SU-DHL-6 (cell line): Measurements from ENCODE around the gene CPNE8.

Experiments used
- H2AFZ ChIP-seq: fragments of 200-600 bp; sonication (generic); 2 replicates; pipeline ENCODE4 v1.6.1; 2014; ENCODE audit warnings: low read depth, mild to moderate bottlenecking, moderate library complexity, mixed read lengths, antibody characterized with exemption, low read length; ENCODE audit not compliant: severe bottlenecking
- H3F3A ChIP-seq: fragments of 200-600 bp; shearing (Covaris generic); 2 replicates; pipeline ENCODE4 v1.6.0; 2016; ENCODE audit warnings: antibody characterized with exemption, mild to moderate bottlenecking; ENCODE audit not compliant: insufficient read depth
- H3K27ac ChIP-seq: fragments of 200-600 bp; sonication (generic); 2 replicates; pipeline ENCODE4 v1.5.1; 2016; ENCODE audit warnings: low read depth, mild to moderate bottlenecking, low read length, moderate library complexity, mixed read lengths
- H3K27me3 ChIP-seq: fragments of 200-600 bp; sonication (generic), shearing (Covaris generic); 2 replicates; pipeline ENCODE4 v1.6.0; 2014; ENCODE audit warnings: mild to moderate bottlenecking, low read length
- H3K36me3 ChIP-seq: fragments of 200-600 bp; sonication (generic); 2 replicates; pipeline ENCODE4 v1.6.1; 2014; ENCODE audit warnings: mild to moderate bottlenecking, low read length, mixed read lengths
- H3K4me2 ChIP-seq: fragments of 300-600, 200-600 bp; shearing (Covaris generic), sonication (generic); 2 replicates; pipeline ENCODE4 v1.6.0; 2014; ENCODE audit warnings: low read length, low read depth, mild to moderate bottlenecking; ENCODE audit not compliant: poor library complexity, severe bottlenecking
- H3K4me3 ChIP-seq: fragments of 200-600 bp; sonication (generic); 2 replicates; pipeline ENCODE4 v1.5.1; 2014; ENCODE audit warnings: antibody characterized with exemption, low read length, mild to moderate bottlenecking, mixed read lengths; ENCODE audit not compliant: insufficient read depth, poor library complexity, severe bottlenecking
- H3K79me2 ChIP-seq: fragments of 200-600 bp; sonication (generic); 2 replicates; pipeline ENCODE4 v1.6.1; 2014; ENCODE audit warnings: mild to moderate bottlenecking, low read length, moderate library complexity; ENCODE audit not compliant: insufficient read depth
- H3K9ac ChIP-seq: fragments of 200-600 bp; sonication (generic); 2 replicates; pipeline ENCODE4 v1.7.0; 2014; ENCODE audit warnings: mild to moderate bottlenecking, low read length
- H3K9me2 ChIP-seq: fragments of 200-600 bp; sonication (generic); replicated peaks from 2 replicates; pipeline ENCODE4 v1.6.1; 2014; ENCODE audit warnings: low read length; ENCODE audit not compliant: insufficient read depth
- H3K9me3 ChIP-seq: fragments of 200-600 bp; sonication (generic); 2 replicates; pipeline ENCODE4 v1.6.1; 2014; ENCODE audit warnings: low read length, mixed read lengths; ENCODE audit not compliant: insufficient read depth
- H4K20me1 ChIP-seq: fragments of 200-600 bp; sonication (generic); 2 replicates; pipeline ENCODE4 v1.6.1; 2014; ENCODE audit warnings: low read depth, mild to moderate bottlenecking, antibody characterized with exemption, low read length, moderate library complexity, mixed read lengths
- EZH2phosphoT487 ChIP-seq: fragments of 200-600 bp; sonication (generic), shearing (Covaris generic); conservative IDR thresholded peaks from 2 replicates; pipeline ENCODE4 v1.6.1; 2018; ENCODE audit warnings: mild to moderate bottlenecking, antibody characterized with exemption, low read length, moderate library complexity, mixed read lengths
- TF ChIP-seq, protein P1 (sequence below): fragments of 200-600 bp; sonication (generic); IDR thresholded peaks from one replicate; pipeline ENCODE4 v1.5.1; 2017; ENCODE audit warnings: antibody characterized with exemption, mild to moderate bottlenecking, low read length, moderate library complexity; ENCODE audit not compliant: insufficient read depth, poor library complexity, severe bottlenecking

Gene CPNE8

GRCh38 chr12:38890102-38890855 is 15.1 kb downstream of the CPNE8 start:
- TF ChIP-seq, protein P1, sequence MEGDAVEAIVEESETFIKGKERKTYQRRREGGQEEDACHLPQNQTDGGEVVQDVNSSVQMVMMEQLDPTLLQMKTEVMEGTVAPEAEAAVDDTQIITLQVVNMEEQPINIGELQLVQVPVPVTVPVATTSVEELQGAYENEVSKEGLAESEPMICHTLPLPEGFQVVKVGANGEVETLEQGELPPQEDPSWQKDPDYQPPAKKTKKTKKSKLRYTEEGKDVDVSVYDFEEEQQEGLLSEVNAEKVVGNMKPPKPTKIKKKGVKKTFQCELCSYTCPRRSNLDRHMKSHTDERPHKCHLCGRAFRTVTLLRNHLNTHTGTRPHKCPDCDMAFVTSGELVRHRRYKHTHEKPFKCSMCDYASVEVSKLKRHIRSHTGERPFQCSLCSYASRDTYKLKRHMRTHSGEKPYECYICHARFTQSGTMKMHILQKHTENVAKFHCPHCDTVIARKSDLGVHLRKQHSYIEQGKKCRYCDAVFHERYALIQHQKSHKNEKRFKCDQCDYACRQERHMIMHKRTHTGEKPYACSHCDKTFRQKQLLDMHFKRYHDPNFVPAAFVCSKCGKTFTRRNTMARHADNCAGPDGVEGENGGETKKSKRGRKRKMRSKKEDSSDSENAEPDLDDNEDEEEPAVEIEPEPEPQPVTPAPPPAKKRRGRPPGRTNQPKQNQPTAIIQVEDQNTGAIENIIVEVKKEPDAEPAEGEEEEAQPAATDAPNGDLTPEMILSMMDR = no peak
- TF ChIP-seq EZH2phosphoT487 = no peak
- H3K4me2 ChIP-seq = no peak overlapping the region
- H3K79me2 ChIP-seq = no peaks in the 10 kb centered on the region

DNA sequence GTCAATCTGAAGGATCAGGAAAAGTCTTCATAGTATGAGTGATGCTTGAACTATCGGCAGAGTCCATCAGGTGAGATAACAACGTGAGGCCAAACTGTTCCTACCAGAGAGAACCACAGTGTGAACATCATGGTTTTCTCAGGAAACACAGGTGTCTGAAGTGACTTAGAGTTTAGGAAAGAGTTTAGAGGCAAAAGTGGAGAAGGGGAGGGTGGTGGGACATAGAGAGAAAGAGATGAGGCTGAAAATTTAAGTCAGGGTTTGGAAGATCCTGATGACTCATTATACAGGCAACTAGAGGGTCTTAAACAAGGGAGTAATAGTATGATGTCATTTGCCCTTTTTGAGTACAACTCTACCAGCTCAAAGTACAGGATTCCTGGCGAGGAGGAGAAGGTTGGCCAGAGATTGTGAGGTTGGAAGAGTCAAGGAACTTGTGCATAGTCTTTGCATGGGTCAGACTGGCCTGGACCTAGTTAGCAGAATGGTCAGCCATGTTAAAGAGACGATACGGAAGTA is 16.0 kb downstream of the CPNE8 start:
- no peak overlapping the region for H3K4me2 ChIP-seq
- no peaks in the 10 kb centered on the region for H3K79me2 ChIP-seq
- H3K36me3 ChIP-seq = no peaks in the 10 kb centered on the region
- H4K20me1 ChIP-seq = no peaks in the 10 kb centered on the region
- H3K27me3 ChIP-seq = no peaks in the 10 kb centered on the region
- TF ChIP-seq, protein P1 = no peak
- TF ChIP-seq EZH2phosphoT487 = no peak
- no peaks in the 10 kb centered on the region for H3F3A ChIP-seq
- no peak overlapping the region for H3K27ac ChIP-seq
- no peaks in the 10 kb centered on the region for H3K9me2 ChIP-seq
- no peak overlapping the region for H3K4me3 ChIP-seq
- H2AFZ ChIP-seq = no peak overlapping the region
- H3K9ac ChIP-seq = no peak overlapping the region
- no peaks in the 10 kb centered on the region for H3K9me3 ChIP-seq

More at GRCh38 chr12:38890102-38890855, 15.1 kb downstream of the CPNE8 start:
- Histone ChIP-seq H4K20me1 (no peaks in the 10 kb centered on the region), H2AFZ (no peak overlapping the region), H3F3A (no peaks in the 10 kb centered on the region), H3K9ac (no peak overlapping the region), H3K36me3 (no peaks in the 10 kb centered on the region), H3K9me3 (no peaks in the 10 kb centered on the region), H3K27me3 (no peaks in the 10 kb centered on the region), H3K9me2 (no peaks in the 10 kb centered on the region), H3K4me3 (no peak overlapping the region), H3K27ac (no peak overlapping the region)

DNA sequence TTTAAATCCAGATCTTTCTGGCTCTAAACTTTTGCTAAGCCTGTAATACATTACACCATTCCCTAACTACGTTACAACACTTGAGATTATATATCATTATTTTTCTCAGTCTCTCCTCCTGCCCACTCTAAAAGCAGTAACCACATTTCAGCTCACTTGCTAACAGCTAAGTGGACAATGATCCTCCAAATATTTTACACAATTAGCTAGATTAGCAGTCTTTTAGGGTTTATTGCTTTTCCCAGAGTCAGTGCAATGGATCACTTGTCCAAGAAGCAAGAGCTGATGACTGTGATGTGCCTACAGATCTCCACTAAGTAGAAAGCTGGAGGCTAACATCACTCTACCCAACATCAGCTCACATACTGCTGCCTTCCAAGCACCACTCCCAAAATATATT is 17.6 kb downstream of the CPNE8 start:
- Histone ChIP-seq H3K4me2 (no peak overlapping the region), H3K79me2 (no peaks in the 10 kb centered on the region), H4K20me1 (no peaks in the 10 kb centered on the region), H3K9me3 (no peaks in the 10 kb centered on the region), H3K9me2 (no peaks in the 10 kb centered on the region), H3K36me3 (no peaks in the 10 kb centered on the region), H3K27ac (no peak overlapping the region), H3K27me3 (no peaks in the 10 kb centered on the region), H2AFZ (no peak overlapping the region), H3F3A (no peaks in the 10 kb centered on the region), H3K9ac (no peak overlapping the region), H3K4me3 (no peak overlapping the region)
- TF ChIP-seq, protein P1 = no peak
